HCT116 (cell line): ENCODE measurements around the gene LILRA2.

Source experiments
- CTCF ChIP-seq, 3 experiments: fragments of 200-600 bp in 1 of 3; sonication (generic) in 1 of 3; IDR thresholded peaks in 2 of 3; conservative IDR thresholded peaks in 1 of 3; 2 replicates each; pipeline ENCODE4 v1.5.1; 2012 to 2017; ENCODE audit warnings: low read depth in 2 of 3, low read length in 2 of 3, antibody characterized with exemption in 1 of 3, borderline replicate concordance in 1 of 3, control low read depth in 1 of 3, mild to moderate bottlenecking in 1 of 3, mixed read lengths in 1 of 3, mixed run types in 1 of 3, moderate library complexity in 1 of 3; ENCODE audit not compliant: insufficient read depth in 1 of 3
- EZH2 ChIP-seq: fragments of 200-600 bp; sonication (generic); IDR thresholded peaks from 2 replicates; pipeline ENCODE4 v1.6.1; 2017; ENCODE audit warnings: antibody characterized with exemption, mixed run types
- EZH2phosphoT487 ChIP-seq: fragments of 200-600 bp; IDR thresholded peaks from 2 replicates; pipeline ENCODE4 v1.6.1; 2018; ENCODE audit warnings: antibody characterized with exemption, borderline replicate concordance
- MAX ChIP-seq: IDR thresholded peaks from 2 replicates; pipeline ENCODE4 v1.6.1; 2012
- POLR2A ChIP-seq: IDR thresholded peaks from 2 replicates; pipeline ENCODE4 v1.7.0; 2011; ENCODE audit warnings: borderline replicate concordance; ENCODE audit not compliant: insufficient read depth, insufficient read length; ENCODE audit errors: extremely low read depth
- POLR2AphosphoS5 ChIP-seq: IDR thresholded peaks from 2 replicates; pipeline ENCODE4 v1.6.1; 2011; ENCODE audit warnings: mild to moderate bottlenecking, low read depth, low read length, moderate library complexity
- RAD21 ChIP-seq: IDR thresholded peaks from 2 replicates; pipeline ENCODE4 v1.6.1; 2012; ENCODE audit warnings: low read depth, mild to moderate bottlenecking
- ZFX ChIP-seq: fragments of 450-650 bp; IDR thresholded peaks from 2 replicates; pipeline ENCODE4 v1.6.1; 2017

- TF ChIP-seq CTCF (IDR thresholded peaks at IDR 0.05 in 2 of 3, conservative IDR thresholded peaks at IDR 0.05 in 1 of 3; ENCODE audit: borderline replicate concordance in 1 of 3, insufficient read depth in 1 of 3, low read depth in 2 of 3, low read length in 2 of 3) (no peak), POLR2A (no peak), MAX (no peak), EZH2 (no peak), EZH2phosphoT487 (no peak), POLR2AphosphoS5 (no peak), ZFX (no peak), RAD21 (no peak)
Measured at GRCh38 chr19:54600212-54600611, 26.6 kb downstream of the LILRA2 start.
